HEK293 (cell line): ENCODE data around the gene PRXL2B.

ENCODE experiments used
- OSR2 ChIP-seq: fragments of 450-650 bp; formaldehyde crosslinking; IDR thresholded peaks from 2 replicates; pipeline ENCODE4 v1.5.1; 2016; ENCODE audit warnings: missing biosample characterization, missing genetic modification characterization
- PRDM10 ChIP-seq: fragments of 450-650 bp; formaldehyde crosslinking; IDR thresholded peaks from 2 replicates; pipeline ENCODE4 v1.5.1; 2016; ENCODE audit warnings: missing biosample characterization, missing genetic modification characterization
- TCF7L2 ChIP-seq: IDR thresholded peaks from 2 replicates; pipeline ENCODE4 v1.6.1; 2011; ENCODE audit warnings: low read depth, mild to moderate bottlenecking, inconsistent platforms, low read length, moderate library complexity, borderline replicate concordance
- TSHZ1 ChIP-seq: fragments of 450-650 bp; formaldehyde crosslinking; IDR thresholded peaks from 2 replicates; pipeline ENCODE4 v1.5.1; 2016; ENCODE audit warnings: missing biosample characterization, missing genetic modification characterization, borderline replicate concordance
- YY2 ChIP-seq: fragments of 450-650 bp; formaldehyde crosslinking; IDR thresholded peaks from 2 replicates; pipeline ENCODE4 v1.5.1; 2016; ENCODE audit warnings: missing biosample characterization, missing genetic modification characterization
- ZEB2 ChIP-seq: fragments of 450-650 bp; formaldehyde crosslinking; IDR thresholded peaks from 2 replicates; pipeline ENCODE4 v1.5.1; 2016; ENCODE audit warnings: missing biosample characterization, missing genetic modification characterization
- ZNF10 ChIP-seq: fragments of 450-650 bp; formaldehyde crosslinking; IDR thresholded peaks from 2 replicates; pipeline ENCODE4 v1.5.1; 2017; ENCODE audit warnings: missing biosample characterization, missing genetic modification characterization
- ZNF121 ChIP-seq: fragments of 450-650 bp; formaldehyde crosslinking; IDR thresholded peaks from 2 replicates; pipeline ENCODE4 v1.5.1; 2016; ENCODE audit warnings: missing biosample characterization, missing genetic modification characterization
- ZNF155 ChIP-seq: fragments of 450-650 bp; formaldehyde crosslinking; IDR thresholded peaks from 2 replicates; pipeline ENCODE4 v1.5.1; 2016; ENCODE audit warnings: missing biosample characterization, missing genetic modification characterization
- ZNF214 ChIP-seq: fragments of 450-650 bp; formaldehyde crosslinking; IDR thresholded peaks from 2 replicates; pipeline ENCODE4 v1.5.1; 2017; ENCODE audit warnings: missing biosample characterization, mild to moderate bottlenecking, missing genetic modification characterization, borderline replicate concordance
- ZNF223 ChIP-seq: fragments of 450-650 bp; formaldehyde crosslinking; IDR thresholded peaks from 2 replicates; pipeline ENCODE4 v1.5.1; 2016; ENCODE audit warnings: missing biosample characterization, missing genetic modification characterization
- ZNF248 ChIP-seq: fragments of 450-650 bp; formaldehyde crosslinking; IDR thresholded peaks from 2 replicates; pipeline ENCODE4 v1.5.1; 2017; ENCODE audit warnings: missing biosample characterization, missing genetic modification characterization
- ZNF280C ChIP-seq: fragments of 450-650 bp; formaldehyde crosslinking; IDR thresholded peaks from 2 replicates; pipeline ENCODE4 v1.5.1; 2016; ENCODE audit warnings: missing biosample characterization, missing genetic modification characterization
- ZNF324 ChIP-seq: fragments of 450-650 bp; formaldehyde crosslinking; IDR thresholded peaks from 2 replicates; pipeline ENCODE4 v1.5.1; 2016; ENCODE audit warnings: missing biosample characterization, missing genetic modification characterization
- ZNF335 ChIP-seq: fragments of 450-650 bp; formaldehyde crosslinking; conservative IDR thresholded peaks from 2 replicates; pipeline ENCODE4 v1.5.1; 2016; ENCODE audit warnings: missing biosample characterization, missing genetic modification characterization
- ZNF398 ChIP-seq: fragments of 450-650 bp; formaldehyde crosslinking; IDR thresholded peaks from 2 replicates; pipeline ENCODE4 v1.5.1; 2017; ENCODE audit warnings: missing biosample characterization, missing genetic modification characterization
- ZNF518A ChIP-seq: fragments of 450-650 bp; formaldehyde crosslinking; conservative IDR thresholded peaks from 2 replicates; pipeline ENCODE4 v1.5.1; 2016; ENCODE audit warnings: low read depth, missing biosample characterization, missing genetic modification characterization
- ZNF521 ChIP-seq: fragments of 450-650 bp; formaldehyde crosslinking; IDR thresholded peaks from 2 replicates; pipeline ENCODE4 v1.5.1; 2017; ENCODE audit warnings: missing biosample characterization, mild to moderate bottlenecking, missing genetic modification characterization
- ZNF747 ChIP-seq: fragments of 450-650 bp; formaldehyde crosslinking; IDR thresholded peaks from 2 replicates; pipeline ENCODE4 v1.5.1; 2016; ENCODE audit warnings: missing biosample characterization, missing genetic modification characterization
- ZSCAN5A ChIP-seq: fragments of 450-650 bp; formaldehyde crosslinking; IDR thresholded peaks from 2 replicates; pipeline ENCODE4 v1.5.1; 2016; ENCODE audit warnings: missing biosample characterization, missing genetic modification characterization

PRXL2B gene

GRCh38 chr1:2586154-2587070 is at the start of gene PRXL2B (continued):
- no peak for TF ChIP-seq TSHZ1 (tag by site-specific recombination)
- no peak for TF ChIP-seq ZNF214 (tag by site-specific recombination)
- TF ChIP-seq ZSCAN5A (tag by site-specific recombination): no peak
- TF ChIP-seq ZNF335 (tag by site-specific recombination): peak; percentile 36; the same call in 1 of the 2 replicates
- TF ChIP-seq ZNF521 (tag by site-specific recombination): no peak
- no peak for TF ChIP-seq ZNF280C (tag by site-specific recombination)
- no peak for TF ChIP-seq ZNF398
- TF ChIP-seq ZNF248 (tag by site-specific recombination): no peak
- no peak for TF ChIP-seq YY2 (tag by site-specific recombination)
- peak; percentile 80 for TF ChIP-seq ZEB2 (tag by site-specific recombination)
- TF ChIP-seq ZNF518A: no peak
- TF ChIP-seq ZNF223 (tag by site-specific recombination): no peak
- no peak for TF ChIP-seq ZNF155
- no peak for TF ChIP-seq ZNF747
- TF ChIP-seq ZNF324: no peak
- peak; percentile 72 for TF ChIP-seq PRDM10
- TF ChIP-seq TCF7L2: no peak
- peak; percentile 92 for TF ChIP-seq ZNF121 (tag by site-specific recombination)
- TF ChIP-seq OSR2 (tag by site-specific recombination): no peak
- TF ChIP-seq ZNF10 (tag by site-specific recombination): no peak
